B cell (primary cell): ENCODE data around the gene DRP2. TPM values are rescaled to one million over a fixed set of nuclear protein-coding genes. Genes with fewer than 3 reads are reported as not detected.

Experiments used
- ATAC-seq: fragments of 200-7000 bp; cut with Tn5 transposase; one replicate; pipeline ENCODE4 v1.10.0; 2021; ENCODE audit warnings: low read depth, mild to moderate bottlenecking, moderate number of reproducible peaks, moderate library complexity
- CTCF ChIA-PET: fragments of 350-600 bp; sonication (Branson Sonifier 250); formaldehyde crosslinking; loops from one replicate; lab custom pipeline; 2021; ENCODE audit warnings: antibody characterized with exemption, inconsistent platforms; lab: Charles Lee
- POLR2A ChIA-PET: fragments of 350-600 bp; sonication (Branson Sonifier 250); formaldehyde crosslinking; loops from one replicate; lab custom pipeline; 2021; ENCODE audit warnings: antibody characterized with exemption; lab: Charles Lee
- DNase-seq: peaks from one replicate; pipeline ENCODE4 v3.0.0; 2013
- H2AFZ ChIP-seq: 2 replicates; pipeline ENCODE4 v1.6.1; 2012; ENCODE audit warnings: mild to moderate bottlenecking, low read depth, low read length; ENCODE audit not compliant: insufficient read depth, poor library complexity, severe bottlenecking
- H3K27ac ChIP-seq, 2 donors: 1 replicate in 1 of 2; 2 replicates in 1 of 2; pipeline ENCODE4 v1.5.1; 2012 to 2013; ENCODE audit warnings: low read length in 2 of 2, mild to moderate bottlenecking in 2 of 2, moderate library complexity in 1 of 2
- H3K27me3 ChIP-seq, 4 experiments: fragments of 200-600 bp in 1 of 4; sonication (generic) in 1 of 4; replicated peaks in 1 of 4; 1 replicate in 2 of 4; 2 replicates in 2 of 4; pipeline versions ENCODE4 v1.6.1 to v1.7.0; 2013 to 2016; ENCODE audit warnings: low read length in 3 of 4, mild to moderate bottlenecking in 2 of 4, mixed read lengths in 1 of 4, moderate library complexity in 1 of 4; ENCODE audit not compliant: insufficient read depth in 4 of 4, control insufficient read depth in 3 of 4; ENCODE audit errors: control extremely low read depth in 1 of 4
- H3K36me3 ChIP-seq, 2 experiments: replicated peaks in 1 of 2; 1 replicate in 1 of 2; 2 replicates in 1 of 2; pipeline versions ENCODE4 v1.6.1 to v1.7.1; 2013; ENCODE audit warnings: low read length in 1 of 2; ENCODE audit not compliant: insufficient read depth in 2 of 2, control insufficient read depth in 1 of 2; ENCODE audit errors: control extremely low read depth in 1 of 2, extremely low read depth in 1 of 2
- H3K4me1 ChIP-seq, 2 donors: fragments of 200-600 bp in 1 of 2; sonication (generic) in 1 of 2; 1 replicate in 1 of 2; 2 replicates in 1 of 2; pipeline versions ENCODE4 v1.5.1 to v1.6.1; 2013 to 2017; ENCODE audit warnings: low read length in 2 of 2; ENCODE audit not compliant: control insufficient read depth in 2 of 2, insufficient read depth in 2 of 2
- H3K4me2 ChIP-seq: replicated peaks from 2 replicates; pipeline ENCODE3; 2012; ENCODE audit warnings: mild to moderate bottlenecking, low read depth, low read length; ENCODE audit not compliant: poor library complexity, severe bottlenecking
- H3K4me3 ChIP-seq, 5 experiments: fragments of 200-600 bp in 1 of 5; sonication (generic) in 1 of 5; 1 replicate in 3 of 5; 2 replicates in 2 of 5; pipeline versions ENCODE4 v1.5.1 to v1.7.0; 2011 to 2016; ENCODE audit warnings: low read length in 4 of 5, mild to moderate bottlenecking in 4 of 5, low read depth in 2 of 5, control low read depth in 1 of 5, moderate library complexity in 1 of 5; ENCODE audit not compliant: insufficient read depth in 1 of 5; ENCODE audit errors: control extremely low read depth in 1 of 5, extremely low read depth in 1 of 5
- H3K79me2 ChIP-seq: fragments of 200-600 bp; sonication (generic); one replicate; pipeline ENCODE4 v1.6.0; 2016; ENCODE audit warnings: low read length; ENCODE audit not compliant: control insufficient read depth, insufficient read depth
- H3K9ac ChIP-seq: fragments of 200-600 bp; sonication (generic); 2 replicates; pipeline ENCODE4 v1.6.1; 2017; ENCODE audit warnings: mild to moderate bottlenecking, low read length, moderate library complexity
- H3K9me3 ChIP-seq, 3 donors: one replicate each; pipeline versions ENCODE4 v1.6.1 to v1.7.1; 2013; ENCODE audit warnings: low read length in 2 of 3; ENCODE audit not compliant: control insufficient read depth in 2 of 3, insufficient read depth in 1 of 3; ENCODE audit errors: control extremely low read depth in 1 of 3
- H4K20me1 ChIP-seq: 2 replicates; pipeline ENCODE4 v1.6.0; 2012; ENCODE audit warnings: mild to moderate bottlenecking, low read length; ENCODE audit not compliant: insufficient read depth, control insufficient read depth, poor library complexity, severe bottlenecking
- H3K27ac Mint-ChIP-seq: one replicate; pipeline ENCODE4 v1.8.0; 2021; ENCODE audit warnings: mixed read lengths
- H3K27me3 Mint-ChIP-seq: one replicate; pipeline ENCODE4 v1.8.0; 2021; ENCODE audit warnings: mixed read lengths
- H3K4me1 Mint-ChIP-seq: one replicate; pipeline ENCODE4 v1.8.0; 2021; ENCODE audit warnings: mixed read lengths
- H3K4me3 Mint-ChIP-seq: one replicate; pipeline ENCODE4 v1.8.0; 2021; ENCODE audit warnings: mixed read lengths
- H3K9me3 Mint-ChIP-seq: one replicate; pipeline ENCODE4 v1.8.0; 2022; ENCODE audit warnings: mixed read lengths; ENCODE audit not compliant: insufficient read depth
- EZH2 ChIP-seq: IDR thresholded peaks from 2 replicates; pipeline ENCODE4 v1.6.1; 2012; ENCODE audit warnings: borderline replicate concordance, low read depth, mild to moderate bottlenecking, moderate library complexity, low read length; ENCODE audit not compliant: insufficient read depth, poor library complexity, severe bottlenecking
- WGBS: methylation state at CpG from one replicate; pipeline ENCODE4 v1.1.5; 2013; ENCODE audit warnings: missing lambda C conversion rate; ENCODE audit not compliant: insufficient coverage; 5-methylcytosine and 5-hydroxymethylcytosine counted together
- intact Hi-C: fragments of 100-400 bp; cut with micrococcal nuclease; formaldehyde crosslinking; loops from one replicate; pipeline ENCODE4 v1.10.0; 2022
- polyA minus RNA-seq: library from RNA; depleted of rRNA, polyadenylated mRNA; stranded (reverse); fragments of >200 nt; gene quantifications from 2 replicates; pipeline ENCODE4 v1.2.3, GENCODE V29; 2012
- polyA plus RNA-seq: library from polyadenylated mRNA; depleted of rRNA; stranded (reverse); fragments of >200 nt; gene quantifications from 2 replicates; pipeline ENCODE4 v1.2.3, GENCODE V29; 2012
- total RNA-seq, 2 donors: library from RNA; stranded (reverse); fragments of 120-200 nt in 1 of 2; gene quantifications; 1 replicate in 1 of 2; 2 replicates in 1 of 2; pipeline versions ENCODE4 v1.2.3 to v1.2.4, GENCODE V29; 2013 to 2022
- TF ChIP-seq, protein P1 (sequence below): fragments of 200-600 bp; IDR thresholded peaks from one replicate; pipeline ENCODE4 v1.8.0; 2022; ENCODE audit warnings: antibody characterized with exemption, mild to moderate bottlenecking

DRP2 gene, protein sequence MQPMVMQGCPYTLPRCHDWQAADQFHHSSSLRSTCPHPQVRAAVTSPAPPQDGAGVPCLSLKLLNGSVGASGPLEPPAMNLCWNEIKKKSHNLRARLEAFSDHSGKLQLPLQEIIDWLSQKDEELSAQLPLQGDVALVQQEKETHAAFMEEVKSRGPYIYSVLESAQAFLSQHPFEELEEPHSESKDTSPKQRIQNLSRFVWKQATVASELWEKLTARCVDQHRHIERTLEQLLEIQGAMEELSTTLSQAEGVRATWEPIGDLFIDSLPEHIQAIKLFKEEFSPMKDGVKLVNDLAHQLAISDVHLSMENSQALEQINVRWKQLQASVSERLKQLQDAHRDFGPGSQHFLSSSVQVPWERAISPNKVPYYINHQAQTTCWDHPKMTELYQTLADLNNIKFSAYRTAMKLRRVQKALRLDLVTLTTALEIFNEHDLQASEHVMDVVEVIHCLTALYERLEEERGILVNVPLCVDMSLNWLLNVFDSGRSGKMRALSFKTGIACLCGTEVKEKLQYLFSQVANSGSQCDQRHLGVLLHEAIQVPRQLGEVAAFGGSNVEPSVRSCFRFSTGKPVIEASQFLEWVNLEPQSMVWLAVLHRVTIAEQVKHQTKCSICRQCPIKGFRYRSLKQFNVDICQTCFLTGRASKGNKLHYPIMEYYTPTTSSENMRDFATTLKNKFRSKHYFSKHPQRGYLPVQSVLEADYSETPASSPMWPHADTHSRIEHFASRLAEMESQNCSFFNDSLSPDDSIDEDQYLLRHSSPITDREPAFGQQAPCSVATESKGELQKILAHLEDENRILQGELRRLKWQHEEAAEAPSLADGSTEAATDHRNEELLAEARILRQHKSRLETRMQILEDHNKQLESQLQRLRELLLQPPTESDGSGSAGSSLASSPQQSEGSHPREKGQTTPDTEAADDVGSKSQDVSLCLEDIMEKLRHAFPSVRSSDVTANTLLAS
- 0.10 TPM in 1 of 2 replicates, not detected in the other for total RNA-seq
- 0.05 TPM for total RNA-seq (2013)
- 0.04 TPM in 2 replicates for polyA plus RNA-seq
- under 0.01 TPM in 1 of 2 replicates, not detected in the other for polyA minus RNA-seq

DNA sequence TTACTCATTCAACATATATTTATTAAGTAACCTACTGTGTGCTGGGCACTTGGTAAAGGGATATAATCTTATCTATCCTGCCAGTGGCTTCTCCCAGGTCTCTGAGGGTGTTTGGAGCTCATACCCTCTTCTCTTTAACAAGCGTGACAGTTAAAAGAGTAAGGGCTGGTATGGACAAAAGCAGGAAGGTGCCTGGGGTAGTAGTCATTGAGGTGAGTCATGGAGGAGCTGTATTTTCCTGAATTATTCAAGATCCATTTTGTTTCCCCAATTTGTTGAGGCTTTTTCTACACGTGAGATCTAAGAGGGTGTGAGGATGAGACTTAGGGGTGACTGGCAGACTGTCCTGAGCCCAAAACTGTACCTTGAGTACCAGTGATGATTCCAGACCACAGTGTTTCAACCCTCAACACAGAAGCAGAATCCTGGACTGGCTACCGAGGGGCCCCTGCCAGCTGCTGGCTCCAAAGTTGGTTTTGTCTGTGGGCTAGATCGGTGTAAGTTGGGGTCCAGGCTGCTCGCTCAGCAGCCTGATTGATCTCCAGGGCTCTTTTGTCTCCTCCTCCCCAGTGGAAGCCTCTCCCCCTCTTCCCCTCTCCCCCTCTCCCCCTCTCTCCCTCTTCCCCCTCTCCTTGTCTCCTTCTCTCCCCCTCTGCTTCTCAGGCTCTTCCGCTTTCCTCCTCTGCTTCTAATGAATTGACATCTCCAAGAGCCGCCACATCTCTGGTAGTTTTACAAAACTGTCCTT is at the start of gene DRP2:
Gene DRP2, plus strand, starts transcription at position 671 of the 748 bp plus-strand sequence. CDS start 11,862 bp downstream, outside the sequence.
- WGBS: no CpG with 5 or more reads among the region's 7 CpGs
- no peaks in the 10 kb centered on the region for H3K4me1 ChIP-seq
- H3K4me3 ChIP-seq: no peak within 1 kb of the TSS
- H2AFZ ChIP-seq: no peak within 1 kb of the TSS
- no peaks in the 10 kb centered on the region for H4K20me1 ChIP-seq
- no peaks in the 10 kb centered on the region for H3K27me3 ChIP-seq
- ChIA-PET CTCF (no interaction called here), POLR2A (no interaction called here)
- no peaks in the 10 kb centered on the region for H3K9me3 Mint-ChIP-seq
- no peaks in the 10 kb centered on the region for H3K79me2 ChIP-seq
- intact Hi-C loops: no loop called here
- no peak within 1 kb of the TSS for H3K4me3 Mint-ChIP-seq
- no peak within 1 kb of the TSS for H3K27ac Mint-ChIP-seq
- no peak within 1 kb of the TSS for H3K27ac ChIP-seq
- peaks cover 3% of the 10 kb centered on the region for H3K27me3 Mint-ChIP-seq
- H3K4me1 Mint-ChIP-seq: peaks cover 5% of the 10 kb centered on the region
- no peak for DNase-seq
- H3K36me3 ChIP-seq: no peaks in the 10 kb centered on the region
- H3K9ac ChIP-seq: no peak within 1 kb of the TSS
- ATAC-seq: no peak
- H3K9me3 ChIP-seq: no peaks in the 10 kb centered on the region
- TF ChIP-seq, protein P1, sequence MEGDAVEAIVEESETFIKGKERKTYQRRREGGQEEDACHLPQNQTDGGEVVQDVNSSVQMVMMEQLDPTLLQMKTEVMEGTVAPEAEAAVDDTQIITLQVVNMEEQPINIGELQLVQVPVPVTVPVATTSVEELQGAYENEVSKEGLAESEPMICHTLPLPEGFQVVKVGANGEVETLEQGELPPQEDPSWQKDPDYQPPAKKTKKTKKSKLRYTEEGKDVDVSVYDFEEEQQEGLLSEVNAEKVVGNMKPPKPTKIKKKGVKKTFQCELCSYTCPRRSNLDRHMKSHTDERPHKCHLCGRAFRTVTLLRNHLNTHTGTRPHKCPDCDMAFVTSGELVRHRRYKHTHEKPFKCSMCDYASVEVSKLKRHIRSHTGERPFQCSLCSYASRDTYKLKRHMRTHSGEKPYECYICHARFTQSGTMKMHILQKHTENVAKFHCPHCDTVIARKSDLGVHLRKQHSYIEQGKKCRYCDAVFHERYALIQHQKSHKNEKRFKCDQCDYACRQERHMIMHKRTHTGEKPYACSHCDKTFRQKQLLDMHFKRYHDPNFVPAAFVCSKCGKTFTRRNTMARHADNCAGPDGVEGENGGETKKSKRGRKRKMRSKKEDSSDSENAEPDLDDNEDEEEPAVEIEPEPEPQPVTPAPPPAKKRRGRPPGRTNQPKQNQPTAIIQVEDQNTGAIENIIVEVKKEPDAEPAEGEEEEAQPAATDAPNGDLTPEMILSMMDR: no peak
- TF ChIP-seq EZH2: no peak
- no peak within 1 kb of the TSS for H3K4me2 ChIP-seq
